Endothelial cell of umbilical vein (primary cell): ENCODE results near the gene ABAT.

Source experiments
- CTCF ChIP-seq, 2 donors: IDR thresholded peaks; 1 replicate in 1 of 2; 2 replicates in 1 of 2; pipeline ENCODE4 v1.5.1; 2011; ENCODE audit warnings: low read length in 2 of 2, mild to moderate bottlenecking in 2 of 2, moderate library complexity in 2 of 2, control low read depth in 1 of 2, inconsistent platforms in 1 of 2, low read depth in 1 of 2; ENCODE audit not compliant: insufficient read depth in 1 of 2; ENCODE audit errors: extremely low read depth in 1 of 2
- EZH2 ChIP-seq: IDR thresholded peaks from 2 replicates; pipeline ENCODE4 v1.6.1; 2012; ENCODE audit warnings: borderline replicate concordance, low read depth, mild to moderate bottlenecking, moderate library complexity, low read length, inconsistent platforms; ENCODE audit not compliant: severe bottlenecking
- POLR2A ChIP-seq: IDR thresholded peaks from 2 replicates; pipeline ENCODE4 v1.6.1; 2012; ENCODE audit warnings: low read depth, mild to moderate bottlenecking, control low read depth, low read length

GRCh38 chr16:8764525-8765250 is 90.3 kb downstream of the ABAT start:
- no peak for TF ChIP-seq POLR2A
- TF ChIP-seq EZH2 = no peak
- no peak for TF ChIP-seq CTCF (IDR thresholded peaks at IDR 0.05; ENCODE audit: extremely low read depth in 1 of 2, insufficient read depth in 1 of 2, low read depth in 1 of 2, low read length in 2 of 2)
